Neural progenitor cell (in vitro differentiated cells): ENCODE measurements around the gene SLAIN2.

ENCODE experiments used
- EZH2 ChIP-seq: fragments of 200-600 bp; sonication (generic); IDR thresholded peaks from 2 replicates; pipeline ENCODE4 v1.6.1; 2017; ENCODE audit warnings: antibody characterized with exemption, mild to moderate bottlenecking, moderate library complexity
- EZH2phosphoT487 ChIP-seq: fragments of 200-600 bp; sonication (generic); IDR thresholded peaks from 2 replicates; pipeline ENCODE4 v1.6.1; 2017; ENCODE audit warnings: antibody characterized with exemption
- TF ChIP-seq, protein P1 (sequence below): fragments of 200-600 bp; sonication (generic); IDR thresholded peaks from 2 replicates; pipeline ENCODE4 v1.5.1; 2017; ENCODE audit warnings: antibody characterized with exemption, mild to moderate bottlenecking

DNA sequence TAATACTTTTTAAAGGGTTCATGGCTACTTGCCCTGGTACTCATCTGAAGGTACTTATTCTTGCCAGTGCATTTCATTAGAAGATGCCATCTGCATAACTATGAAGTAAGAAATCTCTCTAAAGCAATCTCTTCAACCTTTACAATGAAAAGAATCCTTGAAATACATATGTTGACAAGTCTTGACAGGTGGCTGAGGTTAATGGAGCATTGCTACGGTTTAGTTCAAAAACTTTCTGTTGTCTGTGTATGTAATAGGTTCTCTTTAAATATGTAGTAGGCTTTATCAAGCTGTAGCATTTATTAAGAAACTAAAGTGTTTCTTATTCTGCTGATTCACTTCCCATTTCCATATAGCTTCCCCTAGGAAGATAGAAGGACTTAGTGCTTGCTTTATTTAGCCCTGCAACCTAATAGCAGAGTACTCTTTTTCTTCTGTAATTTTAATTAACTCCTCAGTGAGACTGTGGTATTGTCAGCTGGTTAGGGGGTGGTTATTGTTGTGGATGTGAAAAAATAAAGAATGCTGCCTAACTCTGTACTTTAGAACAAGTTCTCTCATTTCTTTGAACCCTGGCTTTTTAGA lies 39.3 kb downstream of the SLAIN2 start:
- TF ChIP-seq, protein P1, sequence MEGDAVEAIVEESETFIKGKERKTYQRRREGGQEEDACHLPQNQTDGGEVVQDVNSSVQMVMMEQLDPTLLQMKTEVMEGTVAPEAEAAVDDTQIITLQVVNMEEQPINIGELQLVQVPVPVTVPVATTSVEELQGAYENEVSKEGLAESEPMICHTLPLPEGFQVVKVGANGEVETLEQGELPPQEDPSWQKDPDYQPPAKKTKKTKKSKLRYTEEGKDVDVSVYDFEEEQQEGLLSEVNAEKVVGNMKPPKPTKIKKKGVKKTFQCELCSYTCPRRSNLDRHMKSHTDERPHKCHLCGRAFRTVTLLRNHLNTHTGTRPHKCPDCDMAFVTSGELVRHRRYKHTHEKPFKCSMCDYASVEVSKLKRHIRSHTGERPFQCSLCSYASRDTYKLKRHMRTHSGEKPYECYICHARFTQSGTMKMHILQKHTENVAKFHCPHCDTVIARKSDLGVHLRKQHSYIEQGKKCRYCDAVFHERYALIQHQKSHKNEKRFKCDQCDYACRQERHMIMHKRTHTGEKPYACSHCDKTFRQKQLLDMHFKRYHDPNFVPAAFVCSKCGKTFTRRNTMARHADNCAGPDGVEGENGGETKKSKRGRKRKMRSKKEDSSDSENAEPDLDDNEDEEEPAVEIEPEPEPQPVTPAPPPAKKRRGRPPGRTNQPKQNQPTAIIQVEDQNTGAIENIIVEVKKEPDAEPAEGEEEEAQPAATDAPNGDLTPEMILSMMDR, result no peak
- TF ChIP-seq EZH2, result no peak
- no peak for TF ChIP-seq EZH2phosphoT487
